Adrenal gland (tissue), 5 donors: ENCODE results near the gene NDUFB7.
A peak's percentile ranks its signal among the peaks of the same experiment; 100 is the strongest.

Source experiments
- POLR2A ChIP-seq, 2 donors: fragments of 450-650 bp; IDR thresholded peaks; one replicate each; pipeline ENCODE4 v1.6.1; 2017; ENCODE audit warnings: antibody characterized with exemption in 2 of 2, mild to moderate bottlenecking in 2 of 2, moderate library complexity in 1 of 2
- TF ChIP-seq, protein P1 (sequence below), 6 experiments: fragments of 450-650 bp in 4 of 6; fragments of 200-600 bp in 2 of 6; sonication (generic) in 1 of 6; IDR thresholded peaks; 1 replicate in 5 of 6; 2 replicates in 1 of 6; pipeline versions ENCODE4 v1.5.1 to v1.8.0; 2016 to 2021; ENCODE audit warnings: antibody characterized with exemption in 6 of 6, mild to moderate bottlenecking in 2 of 6, moderate library complexity in 1 of 6
- donor health status: DM: no; HTN: no; CAD: no.

DNA sequence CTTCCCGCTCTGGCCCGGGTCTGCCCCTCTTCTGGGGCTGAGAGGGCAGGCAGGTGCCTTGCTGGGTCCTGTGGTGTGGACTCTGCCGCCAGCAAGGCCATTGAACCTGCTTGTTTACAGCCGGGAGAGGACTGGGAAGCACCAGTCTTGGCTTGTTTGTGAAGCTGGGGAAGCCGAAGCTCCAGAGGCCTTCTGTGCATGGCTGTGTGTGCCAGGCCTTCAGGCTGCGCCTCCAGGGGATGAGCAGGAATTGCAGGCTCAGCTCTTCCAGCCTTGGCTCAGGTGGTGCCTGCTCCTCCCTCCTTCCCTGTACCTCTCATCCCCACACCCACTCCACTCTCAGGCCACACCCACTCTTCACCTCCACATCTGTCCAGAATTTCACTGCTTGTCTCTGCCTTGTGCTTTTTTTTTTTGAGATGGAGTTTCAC, 17.5 kb downstream of the NDUFB7 start:
- TF ChIP-seq, protein P1, sequence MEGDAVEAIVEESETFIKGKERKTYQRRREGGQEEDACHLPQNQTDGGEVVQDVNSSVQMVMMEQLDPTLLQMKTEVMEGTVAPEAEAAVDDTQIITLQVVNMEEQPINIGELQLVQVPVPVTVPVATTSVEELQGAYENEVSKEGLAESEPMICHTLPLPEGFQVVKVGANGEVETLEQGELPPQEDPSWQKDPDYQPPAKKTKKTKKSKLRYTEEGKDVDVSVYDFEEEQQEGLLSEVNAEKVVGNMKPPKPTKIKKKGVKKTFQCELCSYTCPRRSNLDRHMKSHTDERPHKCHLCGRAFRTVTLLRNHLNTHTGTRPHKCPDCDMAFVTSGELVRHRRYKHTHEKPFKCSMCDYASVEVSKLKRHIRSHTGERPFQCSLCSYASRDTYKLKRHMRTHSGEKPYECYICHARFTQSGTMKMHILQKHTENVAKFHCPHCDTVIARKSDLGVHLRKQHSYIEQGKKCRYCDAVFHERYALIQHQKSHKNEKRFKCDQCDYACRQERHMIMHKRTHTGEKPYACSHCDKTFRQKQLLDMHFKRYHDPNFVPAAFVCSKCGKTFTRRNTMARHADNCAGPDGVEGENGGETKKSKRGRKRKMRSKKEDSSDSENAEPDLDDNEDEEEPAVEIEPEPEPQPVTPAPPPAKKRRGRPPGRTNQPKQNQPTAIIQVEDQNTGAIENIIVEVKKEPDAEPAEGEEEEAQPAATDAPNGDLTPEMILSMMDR (IDR thresholded peaks at IDR 0.05), result peak in 3 of 6 experiments; percentile 19 to 42 (median 27)
- no peak for TF ChIP-seq POLR2A (IDR thresholded peaks at IDR 0.05)
